ENCODE measurements around the gene RGS2.

Gene RGS2

DNA sequence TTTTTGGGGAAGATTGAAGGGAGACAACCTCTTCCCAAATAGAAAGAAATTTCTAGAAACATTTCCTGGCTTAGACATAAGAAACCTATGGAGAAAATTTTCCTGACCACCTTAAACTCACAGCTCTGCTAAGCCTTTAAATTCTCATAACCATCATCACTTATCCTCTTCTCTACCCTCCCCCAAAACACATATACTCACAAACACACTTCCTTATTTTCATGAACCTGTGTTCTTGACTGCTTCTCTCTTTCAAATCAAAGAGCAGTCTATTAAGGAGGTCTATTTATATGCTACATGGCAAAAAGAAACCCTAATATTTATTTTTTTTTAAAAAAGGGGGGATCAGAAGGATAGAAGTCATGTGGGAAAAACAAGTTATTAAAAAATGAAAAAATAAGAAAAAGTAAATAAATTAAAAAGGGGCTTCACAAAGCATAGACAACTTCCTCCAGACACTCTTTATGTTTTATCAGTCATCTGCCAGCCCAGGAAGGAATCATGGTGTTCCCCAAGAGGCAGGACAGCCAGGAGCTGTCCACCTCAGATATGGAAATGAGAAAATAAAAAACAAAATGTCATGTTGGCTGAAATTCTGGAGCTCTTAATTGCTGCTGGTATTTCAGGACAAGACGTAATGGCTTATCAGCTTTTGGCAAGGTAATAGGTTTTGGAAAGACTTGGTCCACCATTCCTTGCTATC is 12.8 kb upstream of the RGS2 start:
- no peak for DNase-seq (ENCODE audit: low read depth in 1 of 2, low spot score in 1 of 2)

GRCh38 chr1:192797143-192797542 is 11.7 kb upstream of the RGS2 start:
- no peak for DNase-seq (ENCODE audit: low read depth in 1 of 2, low spot score in 1 of 2)

DNA sequence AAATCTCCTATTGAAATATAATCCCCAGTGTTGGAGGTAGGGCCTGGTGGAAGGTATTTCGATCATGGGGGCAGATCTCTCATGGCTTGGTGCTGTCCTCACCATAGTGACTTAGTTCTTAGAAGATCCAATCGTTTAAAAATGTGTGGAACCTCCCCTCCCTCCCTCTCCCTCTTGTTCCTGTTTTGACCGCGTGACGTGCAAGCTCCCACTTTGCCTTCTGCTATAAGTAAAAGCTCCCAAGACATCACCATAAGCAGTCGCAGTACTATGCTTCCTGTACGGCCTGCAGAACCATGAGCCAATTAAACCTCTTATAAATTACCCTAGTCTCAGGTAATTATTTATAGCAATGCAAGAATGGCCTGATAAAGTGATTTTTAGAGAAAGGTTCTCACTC is 10.9 kb upstream of the RGS2 start:
- DNase-seq (ENCODE audit: low read depth in 1 of 2, low spot score in 1 of 2), result no peak

DNA sequence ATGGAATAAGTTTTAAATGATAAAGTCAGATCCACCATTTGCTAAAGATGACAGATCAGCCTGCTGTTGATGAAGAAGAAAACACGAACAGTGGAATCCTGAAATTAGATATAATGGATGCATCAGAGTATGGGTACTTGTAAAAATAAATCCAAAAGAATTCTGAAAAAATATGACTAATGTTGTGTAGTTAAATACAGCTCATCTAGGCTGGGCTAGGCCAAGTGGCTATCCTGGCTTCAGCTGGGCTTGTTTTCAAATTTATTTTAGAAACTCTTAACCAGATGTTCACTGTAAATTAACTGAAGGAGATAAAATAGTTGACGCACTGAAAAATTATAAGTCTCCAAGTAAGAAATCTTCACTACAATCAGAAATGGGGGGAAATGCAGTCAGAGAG is 7.4 kb upstream of the RGS2 start:
- no peak for DNase-seq (ENCODE audit: low read depth in 1 of 2, low spot score in 1 of 2)

- no peak for DNase-seq (ENCODE audit: low read depth in 1 of 2, low spot score in 1 of 2)
These were observed 6.4 kb upstream of the RGS2 start for GRCh38 chr1:192802406-192802805.

- no peak for DNase-seq (ENCODE audit: low read depth in 1 of 2, low spot score in 1 of 2)
These were observed 5.3 kb upstream of the RGS2 start for GRCh38 chr1:192803501-192803900.

DNA sequence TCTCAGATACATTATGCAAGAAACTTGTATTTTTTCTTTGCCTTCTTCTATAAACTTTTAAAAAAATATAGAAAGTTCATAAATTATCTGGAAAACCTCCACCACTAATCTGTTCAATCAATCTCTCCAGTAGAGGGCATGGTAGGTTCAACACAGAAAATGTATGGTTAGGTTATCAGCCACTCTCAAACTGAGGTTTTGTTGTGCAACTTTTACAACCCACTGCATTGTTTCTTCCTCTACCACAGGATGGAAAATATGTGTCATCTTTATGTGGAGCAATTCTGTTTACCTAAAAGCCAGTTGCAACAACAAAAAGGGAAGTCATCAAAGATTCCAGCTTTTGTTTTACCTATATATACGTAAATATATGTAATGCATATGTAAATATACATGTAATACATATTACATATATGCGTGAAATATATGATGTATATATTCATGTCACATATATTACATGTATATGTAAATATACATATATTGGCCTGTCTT is 3.0 kb upstream of the RGS2 start:
- peak in 1 of 2 donors; percentile 36 for DNase-seq (ENCODE audit: low read depth in 1 of 2, low spot score in 1 of 2)

DNA sequence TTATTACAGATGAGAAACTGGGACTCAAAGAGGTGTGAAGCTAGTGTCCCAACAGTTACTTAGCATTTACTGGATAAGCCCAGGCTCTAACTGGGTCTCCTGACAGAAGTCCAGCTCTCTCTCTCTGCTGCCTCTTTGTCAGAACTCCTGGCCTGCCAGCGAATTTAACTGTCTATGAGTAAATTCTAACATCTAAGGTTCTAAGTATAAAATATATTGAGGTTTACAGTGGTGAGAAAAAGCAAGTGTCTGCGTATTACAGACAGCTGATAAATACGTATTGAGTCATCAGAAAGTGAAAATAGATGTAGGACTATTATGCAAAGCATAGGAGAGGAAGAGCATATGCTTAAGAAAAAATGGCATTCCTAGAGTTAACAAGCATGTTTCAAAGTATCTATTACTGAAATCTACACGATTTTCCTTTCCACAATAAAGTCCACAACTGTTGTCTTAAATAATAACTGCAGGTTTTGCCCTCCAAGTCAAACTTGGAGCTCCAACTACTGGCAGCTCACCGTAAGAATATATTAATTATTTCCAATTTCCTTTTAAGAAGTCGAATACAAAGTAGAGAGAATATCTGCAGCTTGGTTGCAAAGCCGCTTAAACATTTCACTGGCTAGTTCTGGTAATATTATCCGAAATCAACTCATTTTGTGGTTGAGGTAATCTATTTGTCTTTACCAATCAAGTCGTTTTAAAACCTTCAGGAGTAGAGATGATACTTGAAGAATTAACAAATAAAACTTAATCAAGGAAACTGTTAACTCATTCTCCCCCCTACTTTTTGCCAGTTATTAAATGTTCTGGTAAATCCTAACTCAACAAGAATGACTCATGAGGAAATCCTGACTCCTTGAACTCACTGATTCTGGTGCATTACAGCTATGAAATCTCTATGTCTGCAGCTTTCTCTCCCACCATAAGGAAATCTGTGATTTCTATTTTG is 1.4 kb upstream of the RGS2 start:
- no peak for DNase-seq (ENCODE audit: low read depth in 1 of 2, low spot score in 1 of 2)

DNA sequence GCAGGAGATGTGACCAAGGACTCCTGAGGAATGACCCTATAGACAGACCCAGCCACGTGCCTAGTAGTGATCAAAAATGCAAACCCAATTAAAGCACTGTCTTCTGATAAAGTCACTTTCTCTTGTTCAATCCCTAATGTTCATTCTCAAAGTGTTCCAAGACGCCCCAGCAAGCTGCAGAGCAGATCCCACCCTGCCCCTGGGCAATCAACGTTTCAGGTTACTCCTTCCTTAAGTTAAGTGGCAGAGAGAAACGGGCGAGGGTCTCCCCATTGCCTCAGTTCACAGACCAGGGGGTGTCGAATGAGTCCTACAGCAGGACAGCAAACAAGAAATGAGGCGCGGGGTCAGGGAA is 699 bp upstream of the RGS2 start:
- peak in 1 of 2 donors; percentile 4 for DNase-seq (ENCODE audit: low read depth in 1 of 2, low spot score in 1 of 2)

- peak in 1 of 2 donors; percentile 47 for DNase-seq (ENCODE audit: low read depth in 1 of 2, low spot score in 1 of 2)
These were observed 741 bp downstream of the RGS2 start for GRCh38 chr1:192809307-192810252.

- DNase-seq (ENCODE audit: low read depth in 1 of 2, low spot score in 1 of 2), result no peak
These were observed 1.5 kb downstream of the RGS2 start for GRCh38 chr1:192810253-192810880.

- no peak for DNase-seq (ENCODE audit: low read depth in 1 of 2, low spot score in 1 of 2)
These were observed 2.2 kb downstream of the RGS2 start for GRCh38 chr1:192811006-192811405.

DNA sequence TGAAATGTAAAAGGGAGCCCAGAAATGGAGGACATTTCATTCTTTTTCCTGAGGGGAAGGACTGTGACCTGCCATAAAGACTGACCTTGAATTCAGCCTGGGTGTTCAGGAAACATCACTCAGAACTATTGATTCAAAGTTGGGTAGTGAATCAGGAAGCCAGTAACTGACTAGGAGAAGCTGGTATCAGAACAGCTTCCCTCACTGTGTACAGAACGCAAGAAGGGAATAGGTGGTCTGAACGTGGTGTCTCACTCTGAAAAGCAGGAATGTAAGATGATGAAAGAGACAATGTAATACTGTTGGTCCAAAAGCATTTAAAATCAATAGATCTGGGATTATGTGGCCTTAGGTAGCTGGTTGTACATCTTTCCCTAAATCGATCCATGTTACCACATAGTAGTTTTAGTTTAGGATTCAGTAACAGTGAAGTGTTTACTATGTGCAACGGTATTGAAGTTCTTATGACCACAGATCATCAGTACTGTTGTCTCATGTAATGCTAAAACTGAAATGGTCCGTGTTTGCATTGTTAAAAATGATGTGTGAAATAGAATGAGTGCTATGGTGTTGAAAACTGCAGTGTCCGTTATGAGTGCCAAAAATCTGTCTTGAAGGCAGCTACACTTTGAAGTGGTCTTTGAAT is 2.9 kb downstream of the RGS2 start:
- no peak for DNase-seq (ENCODE audit: low read depth in 1 of 2, low spot score in 1 of 2)

DNA sequence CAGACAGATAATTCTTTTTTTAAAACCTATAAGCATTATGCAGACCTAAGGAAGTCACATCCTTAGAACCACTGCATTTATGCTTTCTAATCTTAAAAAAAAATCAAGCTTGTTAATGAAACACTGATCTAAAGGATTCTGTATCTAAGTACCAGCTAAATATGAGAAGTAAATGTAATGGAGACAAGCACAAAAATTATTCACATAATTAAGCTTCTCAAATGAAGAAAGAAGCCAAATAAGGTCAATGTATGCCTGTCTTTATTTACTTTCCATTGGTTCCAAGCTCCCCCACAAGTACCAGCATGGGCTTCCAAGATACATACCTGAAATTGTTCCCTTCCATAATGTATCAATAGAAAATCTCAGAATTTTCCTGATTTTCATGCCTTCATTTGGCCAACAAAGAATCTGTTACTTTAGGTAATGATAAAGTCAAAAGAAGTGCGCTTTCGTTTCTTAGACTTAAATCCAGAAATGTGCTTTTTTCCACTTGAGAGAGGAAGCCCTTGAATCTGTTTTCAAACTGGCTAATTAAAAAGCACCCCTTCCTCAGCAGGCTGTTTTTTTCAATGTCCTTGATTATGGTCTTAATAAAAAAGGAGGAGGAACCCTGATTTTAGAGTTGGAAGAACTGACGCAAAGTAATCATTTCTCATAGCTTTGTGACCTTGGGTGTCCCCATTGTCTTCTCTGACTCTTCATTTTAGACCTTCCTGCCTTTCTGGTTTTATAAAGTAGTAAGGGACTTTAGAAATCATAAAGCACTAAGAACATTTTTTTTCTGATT is 3.8 kb downstream of the RGS2 start:
- DNase-seq (ENCODE audit: low read depth in 1 of 2, low spot score in 1 of 2), result no peak

- DNase-seq (ENCODE audit: low read depth in 1 of 2, low spot score in 1 of 2), result no peak
These were observed 6.0 kb downstream of the RGS2 start for GRCh38 chr1:192814805-192815204.

DNA sequence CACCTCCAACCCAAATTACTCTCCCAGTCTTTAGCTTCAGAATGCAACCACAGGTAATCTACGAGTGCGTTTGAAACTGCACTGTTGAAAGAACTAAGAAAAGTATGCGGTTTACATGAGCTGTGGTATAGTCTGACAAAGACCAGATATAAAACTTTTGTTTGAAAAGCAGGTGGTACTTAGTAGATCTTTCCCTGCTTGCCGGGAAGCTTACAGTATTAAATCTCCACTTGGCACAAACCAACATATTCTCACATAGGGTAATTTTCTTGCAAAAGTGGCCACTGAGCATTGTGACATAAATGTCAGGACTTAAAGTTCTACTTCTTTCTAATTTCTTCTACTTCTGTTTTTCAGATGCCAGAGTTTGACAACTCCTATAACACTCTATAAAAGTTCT is 8.4 kb downstream of the RGS2 start:
- no peak for DNase-seq (ENCODE audit: low read depth in 1 of 2, low spot score in 1 of 2)

GRCh38 chr1:192821296-192821695 is 12.5 kb downstream of the RGS2 start:
- no peak for DNase-seq (ENCODE audit: low read depth in 1 of 2, low spot score in 1 of 2)

- DNase-seq (ENCODE audit: low read depth in 1 of 2, low spot score in 1 of 2), result no peak
These were observed 15.7 kb downstream of the RGS2 start for GRCh38 chr1:192824511-192824910.

- no peak for DNase-seq (ENCODE audit: low read depth in 1 of 2, low spot score in 1 of 2)
These were observed 18.1 kb downstream of the RGS2 start for GRCh38 chr1:192826791-192827546.

All from activated CD4-positive, alpha-beta T cell treated with anti-CD3 and anti-CD28 coated beads, Interleukin-2, amount 50 U/mL, for 24 hours (primary cell).